GM18520 (cell line): ENCODE data around the gene LRRC3C.

Source experiments
- ATAC-seq: cut with Tn5 transposase; IDR thresholded peaks from one replicate; pipeline ENCODE4 v1.9.1; 2021; ENCODE audit not compliant: unreplicated experiment

LRRC3C gene

GRCh38 chr17:39973496-39973895, 46.0 kb downstream of the LRRC3C start:
- no peak for ATAC-seq

DNA sequence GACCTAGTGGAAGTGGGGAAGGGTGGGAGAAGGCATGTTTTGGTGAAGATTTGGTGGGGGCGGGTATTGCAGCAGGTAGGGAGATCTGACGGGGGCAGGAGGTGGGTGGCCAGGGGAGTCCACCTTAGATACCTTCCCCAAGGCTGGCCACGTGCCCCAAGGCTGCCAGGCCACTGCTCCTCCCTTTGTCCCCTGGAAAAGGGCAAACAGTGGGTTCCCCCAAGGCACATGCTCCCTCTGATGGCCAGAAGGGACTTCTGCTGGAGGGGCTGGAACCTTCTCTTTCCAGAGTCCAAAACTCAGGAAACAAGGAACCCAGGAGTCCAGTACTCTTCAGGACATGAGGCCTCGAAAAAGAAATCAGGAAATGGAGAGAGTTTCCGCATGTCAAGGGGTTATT, 46.9 kb downstream of the LRRC3C start:
- no peak for ATAC-seq

DNA sequence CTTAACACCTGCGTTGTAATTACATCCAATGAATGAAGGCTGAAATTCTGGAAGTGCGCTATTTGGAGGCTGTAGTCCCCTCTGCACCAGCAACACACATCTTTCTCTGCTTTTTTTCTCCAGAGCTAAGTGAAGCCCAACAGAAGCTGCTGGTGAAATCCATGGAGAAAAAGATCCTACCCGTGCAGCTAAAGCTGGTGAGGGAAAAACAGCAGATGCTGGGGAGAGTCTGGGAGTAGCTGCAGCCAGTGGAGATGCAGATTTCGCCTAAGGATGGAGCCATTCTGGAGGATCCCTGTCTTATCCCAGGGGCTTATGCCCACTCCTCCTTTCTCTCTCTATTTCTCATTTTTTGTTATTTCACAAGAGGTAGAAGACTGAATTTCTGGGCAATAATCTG, 48.3 kb downstream of the LRRC3C start:
- ATAC-seq = no peak

DNA sequence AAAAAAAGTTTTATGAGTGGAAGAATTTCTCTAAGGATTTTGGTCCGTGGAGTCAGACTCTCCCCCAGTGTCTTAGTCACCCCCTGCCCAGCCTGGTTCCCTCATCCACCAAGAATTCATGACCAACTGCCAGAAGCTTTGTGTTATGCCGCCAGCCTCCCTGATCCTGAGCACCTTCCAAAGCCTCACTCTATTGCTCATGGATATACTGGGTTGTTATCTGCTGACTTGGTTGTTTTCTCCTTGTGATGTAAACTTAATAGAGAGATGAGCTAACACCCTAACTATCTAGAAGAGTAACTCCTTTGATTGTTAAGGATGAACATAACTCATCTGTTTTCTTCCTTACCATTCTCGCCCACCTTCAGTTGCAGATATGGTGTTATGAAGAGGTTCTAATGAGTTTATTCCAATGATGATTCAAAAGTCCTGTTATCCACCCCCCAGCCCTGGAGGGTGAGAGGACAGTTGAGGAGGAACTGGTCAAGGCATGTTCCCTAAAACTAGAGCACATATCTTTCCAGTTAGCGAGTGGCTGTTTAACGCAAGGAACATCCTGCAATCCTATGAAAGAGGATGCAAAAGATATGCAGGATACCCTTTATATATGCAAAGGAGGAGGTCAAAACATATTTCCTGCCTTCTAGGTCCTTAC, 51.6 kb downstream of the LRRC3C start:
- no peak for ATAC-seq

GRCh38 chr17:39979893-39980350, 52.4 kb downstream of the LRRC3C start:
- ATAC-seq = no peak

GRCh38 chr17:39980351-39981206, 53.0 kb downstream of the LRRC3C start, which contains the start of gene PSMD3:
Gene PSMD3, plus strand, starts transcription at chr17:39980807. Its CDS starts 164 bp downstream, at chr17:39980971.
- peak; percentile 92 for ATAC-seq

DNA sequence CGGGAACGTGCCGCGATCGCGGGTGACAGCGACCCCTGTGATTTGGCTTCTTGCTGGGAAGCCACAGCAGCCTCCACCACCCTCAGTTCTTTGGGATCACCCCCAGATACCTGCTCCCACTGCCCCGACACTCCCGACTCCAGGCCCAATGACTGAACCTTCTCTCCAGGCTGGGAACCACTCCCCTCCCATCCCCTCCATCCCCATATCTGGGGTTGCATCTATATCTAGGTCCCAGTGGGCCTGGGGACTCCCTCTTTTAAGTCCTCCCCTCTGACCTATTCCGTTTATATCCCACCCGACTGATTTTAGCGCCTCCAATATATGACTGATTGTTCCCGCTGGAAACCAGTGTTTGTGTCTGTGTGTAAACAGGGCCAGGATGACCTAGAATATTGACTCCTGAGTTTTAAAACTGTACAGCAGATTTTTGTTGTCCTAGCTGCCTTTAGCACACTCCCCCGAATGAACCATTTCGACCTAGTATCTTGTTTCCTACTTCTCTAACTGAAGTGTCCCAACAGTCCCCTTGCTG, 53.7 kb downstream of the LRRC3C start:
- no peak for ATAC-seq

GRCh38 chr17:39981766-39982375, 54.3 kb downstream of the LRRC3C start:
- ATAC-seq = no peak

GRCh38 chr17:39988206-39988810, 60.8 kb downstream of the LRRC3C start:
- ATAC-seq = no peak

- no peak for ATAC-seq
Measured at GRCh38 chr17:39994448-39994847, 66.9 kb downstream of the LRRC3C start.
